Colonic mucosa (tissue), 4 donors: Measurements from ENCODE around the gene SYT12. TPM values are rescaled to one million over a fixed set of nuclear protein-coding genes. Genes with fewer than 3 reads are reported as not detected.

Source experiments
- DNase-seq: peaks from one replicate; pipeline ENCODE4 v3.0.0-alpha.2; 2020
- H3K27ac ChIP-seq: fragments of 200-600 bp; one replicate; pipeline ENCODE4 v1.8.0; 2021
- H3K27me3 ChIP-seq: fragments of 200-600 bp; one replicate; pipeline ENCODE4 v1.8.0; 2021
- H3K36me3 ChIP-seq: fragments of 200-600 bp; one replicate; pipeline ENCODE4 v1.8.0; 2021
- H3K4me1 ChIP-seq: fragments of 200-600 bp; one replicate; pipeline ENCODE4 v1.8.0; 2021; ENCODE audit warnings: mild to moderate bottlenecking
- H3K4me3 ChIP-seq: fragments of 200-600 bp; one replicate; pipeline ENCODE4 v1.8.0; 2021
- H3K9ac ChIP-seq, 2 donors: one replicate each; pipeline ENCODE4 v1.7.0; 2013; ENCODE audit warnings: control low read depth in 2 of 2, low read depth in 2 of 2, low read length in 2 of 2
- H3K9me3 ChIP-seq: fragments of 200-600 bp; one replicate; pipeline ENCODE4 v1.8.0; 2021
- CTCF ChIP-seq: fragments of 200-600 bp; IDR thresholded peaks from one replicate; pipeline ENCODE4 v1.8.0; 2022; ENCODE audit warnings: antibody characterized with exemption, mild to moderate bottlenecking
- intact Hi-C: fragments of 100-400 bp; cut with DNase I; formaldehyde crosslinking; loops from one replicate; pipeline ENCODE4 v1.14.1; 2022
- total RNA-seq, 2 donors: library from RNA; stranded (reverse); fragmentation: NEBNext Ultra II Directional in 1 of 2; extraction: Animal tissue kit (Norgen Biotek cat#: 25700) in 1 of 2; gene quantifications; one replicate each; pipeline ENCODE4 v1.2.1, GENCODE V29; 2021
- donor health status: healthy.
- donor health status: DM: no; HTN: no; CAD: no.
- donor health status: DM: no; HTN: no; CAD: no.

The SYT12 gene
- total RNA-seq, 2 donors from 2014 or later, result 0.29 to 3.4 TPM

- Histone ChIP-seq H3K36me3 (no peaks in the 10 kb centered on the region), H3K9me3 (no peaks in the 10 kb centered on the region), H3K27ac (no peak overlapping the region), H3K4me1 (peaks cover 6% of the 10 kb centered on the region), H3K4me3 (no peak overlapping the region), H3K27me3 (peaks cover 22% of the 10 kb centered on the region), H3K9ac (no peak overlapping the region)
- no peak for TF ChIP-seq CTCF
- DNase-seq, result no peak
- intact Hi-C loops, result no loop called here
Measured at GRCh38 chr11:67026941-67027340, 4.0 kb downstream of the SYT12 start.

- intact Hi-C loops, result no loop called here
- Histone ChIP-seq H3K27me3 (peaks cover 20% of the 10 kb centered on the region), H3K9ac (no peak overlapping the region), H3K4me3 (no peak overlapping the region), H3K4me1 (peaks cover 5% of the 10 kb centered on the region), H3K36me3 (no peaks in the 10 kb centered on the region), H3K9me3 (no peaks in the 10 kb centered on the region), H3K27ac (no peak overlapping the region)
- TF ChIP-seq CTCF, result no peak
- no peak for DNase-seq
Measured at GRCh38 chr11:67027483-67027930, 4.6 kb downstream of the SYT12 start.

GRCh38 chr11:67027943-67028542 is 5.1 kb downstream of the SYT12 start:
- Histone ChIP-seq H3K27me3 (peaks cover 14% of the 10 kb centered on the region), H3K9me3 (no peaks in the 10 kb centered on the region), H3K4me1 (no peaks in the 10 kb centered on the region), H3K27ac (no peak overlapping the region), H3K4me3 (no peak overlapping the region), H3K9ac (no peak overlapping the region), H3K36me3 (no peaks in the 10 kb centered on the region)
- no peak for TF ChIP-seq CTCF
- no peak for DNase-seq
- intact Hi-C loops, result no loop called here

- no peak for DNase-seq
- H3K36me3 ChIP-seq, result no peaks in the 10 kb centered on the region
- H3K27ac ChIP-seq, result no peak overlapping the region
- intact Hi-C loops, result no loop called here
- no peak for TF ChIP-seq CTCF
- H3K9me3 ChIP-seq, result no peaks in the 10 kb centered on the region
- H3K4me1 ChIP-seq, result no peaks in the 10 kb centered on the region
- no peak overlapping the region for H3K9ac ChIP-seq
- no peak overlapping the region for H3K4me3 ChIP-seq
- H3K27me3 ChIP-seq, result peaks cover 5% of the 10 kb centered on the region
Measured at GRCh38 chr11:67029146-67029545, 6.2 kb downstream of the SYT12 start.

- Histone ChIP-seq H3K4me3 (no peak overlapping the region), H3K9ac (no peak overlapping the region), H3K36me3 (no peaks in the 10 kb centered on the region), H3K27ac (no peak overlapping the region), H3K4me1 (no peaks in the 10 kb centered on the region), H3K9me3 (no peaks in the 10 kb centered on the region), H3K27me3 (no peaks in the 10 kb centered on the region)
- DNase-seq, result no peak
- TF ChIP-seq CTCF, result no peak
- intact Hi-C loops, result no loop called here
Measured at GRCh38 chr11:67030976-67031375, 8.0 kb downstream of the SYT12 start.
